SK-N-DZ (cell line): ENCODE measurements around the gene VCL.
"Not testable (repeated sequence)": the region's sequence is repeated elsewhere in the genome, so short reads cannot be mapped to it uniquely, and the experiment has no call there.

Experiments used
- DNase-seq: peaks from one replicate; pipeline ENCODE4 v3.0.0-alpha.2; 2015; ENCODE audit warnings: low spot score

The VCL gene

DNA sequence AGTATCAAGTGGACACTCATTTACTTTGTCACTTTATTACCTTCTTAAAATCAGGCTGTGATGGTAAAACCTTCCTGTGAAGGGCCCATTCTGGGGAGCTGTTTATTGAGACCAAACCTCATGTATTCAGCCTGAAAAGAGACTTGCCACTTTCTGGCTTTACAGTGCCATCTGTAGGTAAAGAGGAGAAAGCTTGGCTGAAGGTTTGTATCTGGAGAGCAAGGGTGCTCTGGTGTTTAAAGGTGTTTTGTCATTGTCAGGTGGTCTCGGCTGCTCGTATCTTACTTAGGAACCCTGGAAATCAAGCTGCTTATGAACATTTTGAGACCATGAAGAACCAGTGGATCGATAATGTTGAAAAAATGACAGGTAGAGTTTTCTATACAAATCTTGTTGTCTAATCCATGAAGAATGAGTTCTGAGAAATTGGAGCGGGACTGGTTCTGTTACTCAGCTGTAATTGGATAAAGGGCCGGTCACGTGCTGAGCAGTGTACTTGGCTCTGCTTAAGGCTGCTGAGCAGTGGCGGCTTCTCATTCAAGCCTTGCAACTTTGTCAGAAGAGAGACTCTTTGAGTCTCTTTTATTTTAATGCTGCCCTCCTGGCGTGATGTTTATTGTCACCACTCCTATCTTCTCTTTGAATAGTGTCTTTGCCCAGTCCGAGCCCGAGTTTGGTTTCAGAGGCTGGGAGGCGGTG lies 105.8 kb downstream of the VCL start:
- peak; percentile 18 for DNase-seq

DNA sequence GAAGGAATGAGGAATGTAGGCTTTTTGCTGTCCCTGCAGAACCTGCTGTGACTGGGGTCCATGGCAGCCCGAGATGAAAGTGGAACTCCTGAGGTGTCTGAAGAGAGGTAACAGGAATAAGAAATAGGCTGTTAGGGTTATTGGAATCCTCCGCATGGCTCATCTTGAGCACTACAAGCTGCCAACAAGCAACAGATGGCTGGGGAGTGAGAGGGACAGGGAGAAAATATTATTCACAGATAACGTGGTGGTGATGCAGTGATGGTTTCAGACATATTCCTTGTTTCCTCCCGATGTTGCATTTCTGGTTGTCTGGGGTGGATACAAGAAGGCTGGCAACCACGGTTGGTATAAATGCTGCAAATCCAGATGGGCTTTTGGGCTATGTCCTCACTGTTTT lies 106.6 kb downstream of the VCL start:
- no peak for DNase-seq

- no peak for DNase-seq
These were observed 107.1 kb downstream of the VCL start for GRCh38 chr10:74104996-74105395.

DNA sequence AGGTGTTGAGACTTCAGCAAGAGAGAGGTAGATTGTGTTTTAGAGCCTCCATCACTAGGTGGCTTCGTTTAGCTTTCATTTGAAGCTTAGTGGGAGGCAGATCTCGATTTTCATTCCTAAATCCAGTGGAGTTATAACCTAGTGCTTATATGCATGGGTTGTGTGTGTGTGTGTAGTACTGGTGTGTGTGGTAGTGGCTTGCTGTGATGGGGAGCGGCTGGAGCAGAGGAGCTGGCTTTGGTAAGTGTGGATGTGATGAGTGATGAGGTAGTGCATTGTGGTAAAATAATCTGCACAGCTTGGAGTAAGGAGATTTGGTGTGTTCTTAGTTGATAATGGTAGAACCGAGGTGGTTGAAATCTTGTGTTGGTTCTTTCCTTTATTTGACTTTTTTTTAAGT lies 109.5 kb downstream of the VCL start:
- no peak for DNase-seq

- no peak for DNase-seq
These were observed 111.5 kb downstream of the VCL start for GRCh38 chr10:74109452-74109851.

DNA sequence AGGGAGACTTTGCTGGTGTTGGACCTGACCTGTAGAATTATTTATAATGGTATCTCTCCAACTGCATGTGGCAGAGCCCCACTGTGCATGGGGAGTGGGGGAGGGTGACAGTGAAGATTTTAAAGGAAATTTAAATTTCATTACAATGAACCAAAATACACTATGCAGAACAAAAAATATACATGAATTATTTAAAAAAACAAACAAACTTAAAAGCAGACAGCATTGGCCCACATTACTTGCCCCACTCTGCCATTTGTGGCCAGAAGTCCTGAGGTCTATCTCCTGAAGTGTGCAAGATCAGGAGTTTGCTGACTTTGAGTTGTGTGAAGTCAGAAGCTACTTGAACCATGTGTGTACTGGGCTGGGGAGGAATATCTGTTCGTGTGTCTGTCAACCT lies 112.2 kb downstream of the VCL start:
- no peak for DNase-seq

GRCh38 chr10:74111799-74112198 lies 113.9 kb downstream of the VCL start:
- DNase-seq, result no peak

GRCh38 chr10:74113546-74113945 lies 115.6 kb downstream of the VCL start:
- DNase-seq, result no peak

- no peak for DNase-seq
These were observed 116.1 kb downstream of the VCL start for GRCh38 chr10:74114041-74114448.

GRCh38 chr10:74117738-74118137 lies 119.8 kb downstream of the VCL start:
- no peak for DNase-seq

DNA sequence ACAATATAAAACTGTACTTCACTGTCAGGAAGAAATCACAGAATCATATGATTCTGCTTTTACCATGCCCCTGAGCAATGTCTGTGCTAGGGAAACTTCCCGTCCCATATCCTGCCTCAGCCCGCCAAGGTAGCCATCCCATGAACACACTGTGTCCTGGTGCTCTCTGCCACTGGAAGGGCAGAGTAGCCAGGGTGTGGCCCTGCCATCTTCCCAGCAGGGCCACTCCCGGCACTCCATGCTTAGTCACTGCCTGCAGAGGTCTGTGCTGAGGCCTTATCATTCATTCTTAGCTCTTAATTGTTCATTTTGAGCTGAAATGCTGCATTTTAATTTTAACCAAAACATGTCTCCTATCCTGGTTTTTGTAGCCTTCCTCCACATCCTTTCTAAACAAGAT lies 120.9 kb downstream of the VCL start:
- DNase-seq, result no peak

DNA sequence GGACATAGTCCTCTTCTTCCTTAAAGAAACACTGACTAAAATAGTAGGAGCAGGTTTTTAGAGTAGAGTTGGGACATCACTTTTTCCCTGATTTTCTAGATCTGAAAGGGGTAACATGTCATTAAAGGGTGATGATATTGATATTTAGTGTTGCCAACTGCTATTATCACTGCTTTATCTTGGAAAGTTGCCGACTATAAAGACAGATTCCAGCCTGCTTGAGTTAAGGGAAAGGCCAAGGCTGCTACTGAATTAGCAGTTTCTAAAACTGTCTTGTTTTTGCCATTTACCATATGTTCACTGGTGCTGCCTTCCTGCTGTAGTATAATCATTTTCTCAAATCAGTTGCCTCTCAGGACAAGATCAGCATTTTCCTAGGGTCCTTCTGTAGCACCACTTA lies 123.0 kb downstream of the VCL start:
- no peak for DNase-seq

- DNase-seq, result no peak
These were observed 123.5 kb downstream of the VCL start for GRCh38 chr10:74121368-74121767.

- DNase-seq, result no peak
These were observed 124.1 kb downstream of the VCL start for GRCh38 chr10:74122060-74122459.

DNA sequence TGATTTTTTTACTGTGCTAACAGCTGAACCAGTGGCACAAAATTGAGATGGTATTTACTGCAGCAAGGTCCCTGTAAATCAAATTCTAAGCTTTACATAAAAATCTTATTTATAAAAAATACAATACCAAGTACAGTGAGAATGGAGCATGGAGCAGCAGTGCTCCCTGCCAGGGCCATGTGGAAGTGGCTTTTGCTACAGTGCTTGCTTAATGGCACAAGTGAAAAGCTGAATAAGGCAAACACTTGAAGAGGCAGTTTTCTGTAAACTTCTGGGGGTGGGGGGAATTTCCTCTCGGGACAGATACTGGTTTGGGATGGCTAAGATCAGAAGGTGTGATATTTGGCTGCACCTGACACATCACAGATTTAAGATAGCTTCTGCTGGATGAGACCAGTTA lies 125.2 kb downstream of the VCL start:
- no peak for DNase-seq

DNA sequence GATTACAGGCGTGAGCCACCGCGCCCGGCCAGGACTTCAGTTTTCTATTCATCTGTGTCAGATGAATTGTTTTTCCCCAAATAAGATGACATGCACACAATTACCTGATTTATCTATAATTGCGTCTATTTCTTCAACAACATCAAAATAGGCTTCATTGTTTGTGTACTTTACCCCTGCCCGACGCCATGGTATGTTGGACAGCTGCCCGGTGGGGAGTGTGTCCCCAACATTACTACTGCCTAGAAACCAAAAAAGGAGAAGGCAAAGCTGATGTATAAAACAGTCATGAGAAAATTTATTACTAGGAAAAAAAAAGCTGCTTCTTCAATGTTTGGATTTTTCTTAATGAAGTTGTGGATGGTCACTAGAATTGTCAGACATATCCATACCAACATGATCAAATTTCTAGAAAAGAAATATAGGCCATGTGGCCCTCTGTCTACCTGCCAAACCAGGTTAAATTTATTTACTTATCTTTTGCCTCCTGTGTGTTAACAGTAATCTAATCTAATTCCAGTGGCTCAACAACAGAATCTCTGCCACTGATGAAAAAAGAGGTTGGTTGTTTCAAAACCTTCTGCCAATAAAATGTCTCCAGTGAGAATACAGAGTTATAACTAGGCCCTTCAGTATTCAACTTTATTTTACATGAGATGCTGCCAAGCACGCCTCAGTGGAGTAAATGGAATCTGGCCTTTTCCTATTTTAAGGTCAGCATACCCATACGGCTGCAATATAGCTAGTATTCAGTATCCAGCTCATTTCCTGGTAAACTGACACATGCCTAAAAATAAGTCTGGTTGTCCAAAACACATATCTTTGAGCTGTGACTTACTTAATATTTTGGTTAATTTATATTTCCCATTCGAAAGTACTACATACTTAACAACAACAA lies 136.3 kb downstream of the VCL start:
- no peak for DNase-seq

DNA sequence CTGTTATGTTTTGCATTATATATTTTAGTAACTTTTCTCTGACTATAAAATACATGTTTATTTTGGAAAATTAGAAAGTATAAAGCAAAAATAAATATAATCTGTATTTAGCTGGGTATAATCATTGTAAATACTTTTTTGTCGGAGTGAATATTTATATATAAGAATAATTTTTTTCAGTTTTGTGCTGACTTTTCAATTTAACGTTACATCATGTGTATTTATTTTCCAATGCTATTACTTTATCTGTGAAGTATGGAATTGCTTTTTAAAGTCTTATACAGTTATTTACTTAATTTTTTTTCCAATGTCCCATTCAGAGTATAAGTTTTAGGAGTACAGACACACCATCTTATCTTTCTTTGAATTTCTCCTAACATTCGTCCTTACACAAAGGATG lies 137.5 kb downstream of the VCL start:
- no peak for DNase-seq

DNA sequence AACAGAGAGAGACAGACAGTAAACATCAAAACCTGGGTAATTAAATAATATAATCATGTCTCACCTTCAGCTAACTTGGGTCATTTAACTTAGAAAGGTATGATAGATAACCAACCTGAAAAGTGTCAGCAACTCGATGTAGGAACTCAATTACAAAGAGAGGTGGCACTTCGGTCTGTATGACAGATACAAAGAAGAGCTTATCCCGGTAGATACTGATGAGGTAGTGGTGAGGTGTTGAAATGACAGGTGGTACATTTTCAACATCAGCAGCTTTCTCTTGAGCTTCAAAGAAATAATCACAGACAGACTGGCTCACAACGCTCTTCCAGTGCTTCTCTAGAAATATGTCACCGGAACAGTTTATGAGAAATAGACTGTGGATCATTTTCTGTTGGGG lies 140.1 kb downstream of the VCL start:
- no peak for DNase-seq

- not testable (repeated sequence) for DNase-seq
These were observed 140.7 kb downstream of the VCL start for GRCh38 chr10:74138596-74138995.

DNA sequence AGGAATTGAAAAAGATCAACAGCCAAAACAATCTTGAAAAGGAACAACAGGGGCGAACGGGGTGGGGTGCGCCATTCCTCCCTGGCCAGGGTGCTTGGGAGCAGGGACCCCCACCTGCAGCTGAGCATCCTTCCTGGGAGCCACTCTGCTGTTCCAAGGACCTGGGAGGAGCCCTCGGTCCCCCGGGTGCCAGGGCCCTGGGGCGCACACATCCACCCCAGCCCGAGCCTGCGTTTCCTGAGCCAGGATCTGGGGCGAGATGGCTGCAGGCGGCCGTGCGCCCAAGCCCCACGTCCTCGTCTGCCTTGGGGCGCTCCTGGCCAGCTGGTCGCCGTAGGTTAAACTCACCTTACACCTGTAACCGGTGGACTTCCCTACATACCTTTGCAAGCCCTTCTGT lies 142.1 kb downstream of the VCL start:
- no peak for DNase-seq

- DNase-seq, result no peak
These were observed 142.6 kb downstream of the VCL start for GRCh38 chr10:74140553-74140952.

DNA sequence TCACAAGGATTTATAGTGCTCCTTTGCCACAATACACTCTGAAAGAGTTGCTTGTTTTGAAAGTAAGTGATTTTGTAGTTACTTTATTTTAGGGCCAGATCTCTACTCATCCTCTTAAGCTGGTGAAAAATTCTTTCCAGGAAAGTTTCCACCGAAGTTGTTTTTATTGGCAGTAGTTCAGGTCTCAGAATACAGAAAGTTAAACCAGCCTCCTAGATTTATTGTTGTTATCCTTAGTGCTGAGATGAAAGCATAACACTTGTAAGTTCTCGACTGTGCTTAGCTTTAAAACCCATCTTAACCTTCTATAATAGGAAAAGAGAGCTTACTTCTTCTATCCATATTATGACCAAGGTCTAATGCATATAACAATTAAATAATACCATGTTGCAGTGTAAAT lies 147.2 kb downstream of the VCL start:
- no peak for DNase-seq

DNA sequence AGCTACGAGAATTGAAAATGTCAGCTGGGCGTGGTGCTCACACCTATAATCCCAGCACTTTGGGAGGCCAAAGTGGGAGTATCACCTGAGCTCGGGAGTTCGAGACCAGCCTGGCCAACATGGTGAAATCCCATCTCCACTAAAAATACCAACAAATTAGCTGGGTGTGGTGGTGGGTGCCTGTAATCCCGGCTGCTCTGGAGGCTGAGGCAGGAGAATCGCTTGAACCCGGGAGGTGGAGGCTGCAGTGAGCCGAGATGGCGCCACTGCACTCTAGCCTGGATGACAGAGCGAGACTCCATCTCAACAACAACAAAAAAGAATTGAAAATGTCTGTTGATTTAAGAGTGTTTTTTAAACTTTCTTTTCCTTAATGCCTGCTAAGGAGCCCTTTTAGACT lies 149.1 kb downstream of the VCL start:
- DNase-seq, result not testable (repeated sequence)
